HCT116 (cell line): ENCODE results near the gene NDUFS8.

Source experiments
- ATF3 ChIP-seq: IDR thresholded peaks from 2 replicates; pipeline ENCODE4 v1.6.1; 2012
- CBX3 ChIP-seq: IDR thresholded peaks from 2 replicates; pipeline ENCODE4 v1.6.1; 2012; ENCODE audit warnings: low read depth
- CEBPB ChIP-seq: IDR thresholded peaks from 2 replicates; pipeline ENCODE4 v1.6.1; 2012; ENCODE audit warnings: low read depth
- CTCF ChIP-seq, 3 experiments: fragments of 200-600 bp in 1 of 3; sonication (generic) in 1 of 3; IDR thresholded peaks in 2 of 3; conservative IDR thresholded peaks in 1 of 3; 2 replicates each; pipeline ENCODE4 v1.5.1; 2012 to 2017; ENCODE audit warnings: low read depth in 2 of 3, low read length in 2 of 3, antibody characterized with exemption in 1 of 3, borderline replicate concordance in 1 of 3, control low read depth in 1 of 3, mild to moderate bottlenecking in 1 of 3, mixed read lengths in 1 of 3, mixed run types in 1 of 3, moderate library complexity in 1 of 3; ENCODE audit not compliant: insufficient read depth in 1 of 3
- EZH2 ChIP-seq: fragments of 200-600 bp; sonication (generic); IDR thresholded peaks from 2 replicates; pipeline ENCODE4 v1.6.1; 2017; ENCODE audit warnings: antibody characterized with exemption, mixed run types
- EZH2phosphoT487 ChIP-seq: fragments of 200-600 bp; IDR thresholded peaks from 2 replicates; pipeline ENCODE4 v1.6.1; 2018; ENCODE audit warnings: antibody characterized with exemption, borderline replicate concordance
- MAX ChIP-seq: IDR thresholded peaks from 2 replicates; pipeline ENCODE4 v1.6.1; 2012
- POLR2A ChIP-seq: IDR thresholded peaks from 2 replicates; pipeline ENCODE4 v1.7.0; 2011; ENCODE audit warnings: borderline replicate concordance; ENCODE audit not compliant: insufficient read depth, insufficient read length; ENCODE audit errors: extremely low read depth
- POLR2AphosphoS5 ChIP-seq: IDR thresholded peaks from 2 replicates; pipeline ENCODE4 v1.6.1; 2011; ENCODE audit warnings: mild to moderate bottlenecking, low read depth, low read length, moderate library complexity
- SIN3A ChIP-seq: IDR thresholded peaks from 2 replicates; pipeline ENCODE4 v1.6.1; 2012; ENCODE audit warnings: low read depth
- TCF7L2 ChIP-seq: IDR thresholded peaks from 2 replicates; pipeline ENCODE4 v1.7.0; 2011; ENCODE audit warnings: borderline replicate concordance, inconsistent platforms; ENCODE audit not compliant: insufficient read depth, insufficient read length; ENCODE audit errors: extremely low read depth
- ZBTB33 ChIP-seq: IDR thresholded peaks from 2 replicates; pipeline ENCODE4 v1.6.1; 2011; ENCODE audit warnings: mild to moderate bottlenecking, low read length, moderate library complexity; ENCODE audit not compliant: insufficient replicate concordance; ENCODE audit errors: extremely low read depth
- ZFX ChIP-seq: fragments of 450-650 bp; IDR thresholded peaks from 2 replicates; pipeline ENCODE4 v1.6.1; 2017
- ZNF274 ChIP-seq: fragments of 200-500 bp; sonication (Bioruptor generic); IDR thresholded peaks from 2 replicates; pipeline ENCODE4 v1.6.1; 2014; ENCODE audit warnings: mild to moderate bottlenecking, low read depth, low read length, inconsistent platforms

- TF ChIP-seq EZH2, result no peak
- no peak for TF ChIP-seq CTCF (IDR thresholded peaks at IDR 0.05 in 2 of 3, conservative IDR thresholded peaks at IDR 0.05 in 1 of 3; ENCODE audit: borderline replicate concordance in 1 of 3, insufficient read depth in 1 of 3, low read depth in 2 of 3, low read length in 2 of 3)
- TF ChIP-seq ZNF274, result no peak
- TF ChIP-seq MAX, result no peak
- TF ChIP-seq POLR2A, result no peak
- no peak for TF ChIP-seq ATF3
- TF ChIP-seq POLR2AphosphoS5, result no peak
- no peak for TF ChIP-seq EZH2phosphoT487
- no peak for TF ChIP-seq TCF7L2
- no peak for TF ChIP-seq ZFX
- no peak for TF ChIP-seq SIN3A
- no peak for TF ChIP-seq CBX3
- TF ChIP-seq CEBPB, result no peak
- no peak for TF ChIP-seq ZBTB33
These were observed 6.3 kb downstream of the NDUFS8 start for GRCh38 chr11:68036717-68037239.
